Neural progenitor cell (in vitro differentiated cells): ENCODE results near the gene PXDN. TPM values are rescaled to one million over a fixed set of nuclear protein-coding genes. Genes with fewer than 3 reads are reported as not detected.

Experiments
- DNase-seq: peaks from one replicate; pipeline ENCODE4 v3.0.0-alpha.2; 2016; ENCODE audit warnings: low spot score
- H2AFZ ChIP-seq: fragments of 200-600 bp; sonication (generic); replicated peaks from 2 replicates; pipeline ENCODE4 v1.6.1; 2016; ENCODE audit warnings: antibody characterized with exemption
- H3F3A ChIP-seq: fragments of 200-600 bp; sonication (generic); 2 replicates; pipeline ENCODE4 v1.6.1; 2016; ENCODE audit warnings: antibody characterized with exemption, low read depth
- H3K27ac ChIP-seq: fragments of 200-600 bp; sonication (generic); 2 replicates; pipeline ENCODE4 v1.5.1; 2016; ENCODE audit warnings: mild to moderate bottlenecking
- H3K27me3 ChIP-seq: fragments of 200-600 bp; sonication (generic); 2 replicates; pipeline ENCODE4 v1.6.1; 2016; ENCODE audit warnings: mild to moderate bottlenecking, moderate library complexity
- H3K36me3 ChIP-seq: fragments of 200-600 bp; sonication (generic); 2 replicates; pipeline ENCODE4 v1.5.1; 2016
- H3K4me1 ChIP-seq: fragments of 200-600 bp; sonication (generic); 2 replicates; pipeline ENCODE4 v1.6.1; 2016; ENCODE audit warnings: mixed run types
- H3K4me2 ChIP-seq: fragments of 200-600 bp; sonication (generic); 2 replicates; pipeline ENCODE4 v1.6.1; 2016
- H3K4me3 ChIP-seq: fragments of 200-600 bp; sonication (generic); 2 replicates; pipeline ENCODE4 v1.5.1; 2016
- H3K79me2 ChIP-seq: fragments of 200-600 bp; sonication (generic); 2 replicates; pipeline ENCODE4 v1.6.1; 2016; ENCODE audit warnings: low read depth
- H3K9ac ChIP-seq: fragments of 200-600 bp; sonication (generic); 2 replicates; pipeline ENCODE4 v1.6.1; 2016
- H3K9me3 ChIP-seq: fragments of 200-600 bp; sonication (generic); 2 replicates; pipeline ENCODE4 v1.5.1; 2016; ENCODE audit warnings: low read depth
- H4K20me1 ChIP-seq: fragments of 200-600 bp; sonication (generic); 2 replicates; pipeline ENCODE4 v1.6.1; 2016; ENCODE audit warnings: low read depth
- H3K27ac Mint-ChIP-seq: 3 replicates; pipeline ENCODE4 v1.8.0; 2021; ENCODE audit warnings: mixed read lengths
- H3K27me3 Mint-ChIP-seq: 2 replicates; pipeline ENCODE4 v1.8.0; 2022; ENCODE audit warnings: low read depth, mild to moderate bottlenecking, inconsistent platforms, moderate library complexity, mixed read lengths; ENCODE audit not compliant: insufficient read depth
- H3K36me3 Mint-ChIP-seq: 3 replicates; pipeline ENCODE4 v1.8.0; 2021; ENCODE audit warnings: mixed read lengths
- H3K4me1 Mint-ChIP-seq: 3 replicates; pipeline ENCODE4 v1.8.0; 2021; ENCODE audit warnings: mixed read lengths
- H3K4me3 Mint-ChIP-seq: 3 replicates; pipeline ENCODE4 v1.8.0; 2021; ENCODE audit warnings: mild to moderate bottlenecking, moderate library complexity, mixed read lengths
- H3K9me3 Mint-ChIP-seq: 3 replicates; pipeline ENCODE4 v1.8.0; 2020; ENCODE audit warnings: mixed read lengths
- CTCF ChIP-seq: fragments of 200-600 bp; sonication (generic); IDR thresholded peaks from 2 replicates; pipeline ENCODE4 v1.5.1; 2017; ENCODE audit warnings: antibody characterized with exemption, mild to moderate bottlenecking
- EZH2 ChIP-seq: fragments of 200-600 bp; sonication (generic); IDR thresholded peaks from 2 replicates; pipeline ENCODE4 v1.6.1; 2017; ENCODE audit warnings: antibody characterized with exemption, mild to moderate bottlenecking, moderate library complexity
- EZH2phosphoT487 ChIP-seq: fragments of 200-600 bp; sonication (generic); IDR thresholded peaks from 2 replicates; pipeline ENCODE4 v1.6.1; 2017; ENCODE audit warnings: antibody characterized with exemption
- total RNA-seq: library from RNA; depleted of rRNA; stranded (reverse); fragments of >200 nt; gene quantifications from 2 replicates; pipeline ENCODE4 v1.2.3, GENCODE V29; 2015; ENCODE audit warnings: low replicate concordance

The PXDN gene
- total RNA-seq, 1 donor from 2014 or later: 118 TPM

- Histone ChIP-seq H3F3A (no peaks in the 10 kb centered on the region), H3K79me2 (peaks cover 20% of the 10 kb centered on the region)
- H3K27me3 Mint-ChIP-seq: peaks cover 3% of the 10 kb centered on the region
Observed at GRCh38 chr2:1692342-1692741, 52.0 kb downstream of the PXDN start.

GRCh38 chr2:1691366-1691765, 52.9 kb downstream of the PXDN start:
- no peak overlapping the region for H3K27ac ChIP-seq
- Mint-ChIP-seq H3K27ac (no peak overlapping the region), H3K4me3 (no peak overlapping the region), H3K27me3 (peaks cover 3% of the 10 kb centered on the region), H3K4me1 (peaks cover 40% of the 10 kb centered on the region), H3K9me3 (no peaks in the 10 kb centered on the region), H3K36me3 (peaks cover 22% of the 10 kb centered on the region)
- no peak overlapping the region for H2AFZ ChIP-seq
- H3K79me2 ChIP-seq: peaks cover 10% of the 10 kb centered on the region
- no peak for DNase-seq
- peaks cover 72% of the 10 kb centered on the region for H4K20me1 ChIP-seq
- H3K27me3 ChIP-seq: no peaks in the 10 kb centered on the region
- H3K9ac ChIP-seq: no peak overlapping the region
- no peaks in the 10 kb centered on the region for H3F3A ChIP-seq
- no peaks in the 10 kb centered on the region for H3K9me3 ChIP-seq
- TF ChIP-seq EZH2phosphoT487 (no peak), CTCF (no peak), EZH2 (no peak)
- no peak overlapping the region for H3K4me2 ChIP-seq
- no peak overlapping the region for H3K4me3 ChIP-seq
- H3K36me3 ChIP-seq: no peaks in the 10 kb centered on the region
- no peaks in the 10 kb centered on the region for H3K4me1 ChIP-seq

More at GRCh38 chr2:1692342-1692741, 52.0 kb downstream of the PXDN start:
- H3K36me3 ChIP-seq: no peaks in the 10 kb centered on the region
- no peaks in the 10 kb centered on the region for H3K9me3 ChIP-seq
- H3K4me3 ChIP-seq: no peak overlapping the region
- H3K27ac Mint-ChIP-seq: no peak overlapping the region
- H3K9ac ChIP-seq: no peak overlapping the region
- peaks cover 79% of the 10 kb centered on the region for H4K20me1 ChIP-seq
- no peaks in the 10 kb centered on the region for H3K27me3 ChIP-seq
- H3K4me3 Mint-ChIP-seq: no peak overlapping the region
- H3K4me1 ChIP-seq: no peaks in the 10 kb centered on the region
- H3K27ac ChIP-seq: no peak overlapping the region
- H2AFZ ChIP-seq: no peak overlapping the region
- peaks cover 21% of the 10 kb centered on the region for H3K36me3 Mint-ChIP-seq
- H3K4me1 Mint-ChIP-seq: peaks cover 30% of the 10 kb centered on the region
- no peaks in the 10 kb centered on the region for H3K9me3 Mint-ChIP-seq
- no peak overlapping the region for H3K4me2 ChIP-seq
- DNase-seq: no peak
- TF ChIP-seq CTCF (no peak), EZH2phosphoT487 (no peak)

GRCh38 chr2:1690056-1690775, 54.1 kb downstream of the PXDN start:
- peaks cover 47% of the 10 kb centered on the region for H3K4me1 Mint-ChIP-seq
- H3K9me3 Mint-ChIP-seq: no peaks in the 10 kb centered on the region
- no peaks in the 10 kb centered on the region for H3F3A ChIP-seq
- no peaks in the 10 kb centered on the region for H3K27me3 ChIP-seq
- no peaks in the 10 kb centered on the region for H3K9me3 ChIP-seq
- TF ChIP-seq CTCF (no peak), EZH2phosphoT487 (no peak), EZH2 (no peak)
- peaks cover 3% of the 10 kb centered on the region for H3K27me3 Mint-ChIP-seq
- peaks cover 21% of the 10 kb centered on the region for H3K36me3 Mint-ChIP-seq
- H3K4me2 ChIP-seq: no peak overlapping the region
- no peak overlapping the region for H3K4me3 Mint-ChIP-seq
- no peaks in the 10 kb centered on the region for H3K4me1 ChIP-seq
- no peak overlapping the region for H3K4me3 ChIP-seq
- peaks cover 6% of the 10 kb centered on the region for H3K79me2 ChIP-seq
- no peak overlapping the region for H2AFZ ChIP-seq
- peaks cover 70% of the 10 kb centered on the region for H4K20me1 ChIP-seq
- H3K27ac ChIP-seq: no peak overlapping the region
- H3K27ac Mint-ChIP-seq: peak overlapping the region; percentile 28
- no peak for DNase-seq
- no peak overlapping the region for H3K9ac ChIP-seq
- no peaks in the 10 kb centered on the region for H3K36me3 ChIP-seq
